K562 (cell line): ENCODE results near the gene NDUFAF5. TPM values are rescaled to one million over a fixed set of nuclear protein-coding genes. Genes with fewer than 3 reads are reported as not detected.

Source experiments
- ATAC-seq: fragments of 200-7000 bp; cut with Tn5 transposase; 3 replicates; pipeline ENCODE4 v1.9.1; 2020; ENCODE audit warnings: moderate library complexity
- BruUV-seq: library from RNA; stranded (reverse); fragments of 400-500 nt; replicated peaks from 2 replicates; lab custom pipeline; 2021; lab: Mats Ljungman, UMichigan
- CTCF ChIA-PET: fragments of 300-600 bp; formaldehyde crosslinking; extraction: SDS; loops from one replicate; lab custom pipeline; 2021; ENCODE audit warnings: low intra/inter-chr PET ratio; lab: Yijun Ruan, JAX
- POLR2A ChIA-PET: fragments of 300-600, 350-650 bp; sonication (Branson Sonifier 250); formaldehyde crosslinking; extraction: SDS; loops from one replicate; lab custom pipeline; 2021; ENCODE audit warnings: antibody characterized with exemption, inconsistent platforms; lab: Yijun Ruan, JAX
- DNase-seq, 4 experiments: peaks; one replicate each; pipeline versions ENCODE4 v3.0.0 to v3.0.0-alpha.2; 2011 to 2018; ENCODE audit warnings: low spot score in 3 of 4, mixed read lengths in 3 of 4; ENCODE audit errors: extremely low read depth in 1 of 4
- FAIRE-seq: peaks from 2 replicates; lab custom pipeline; 2011; peaks lifted over from hg19 to GRCh38; lab: Jason Lieb, UNC
- H2AFZ ChIP-seq: 2 replicates; pipeline ENCODE4 v1.6.0; 2011; ENCODE audit warnings: low read depth, low read length, control low read depth, inconsistent platforms
- H3K27ac ChIP-seq: fragments of 200-600 bp; 3 replicates; pipeline ENCODE4 v1.8.0; 2011; ENCODE audit warnings: low read depth, mild to moderate bottlenecking, control low read depth, inconsistent platforms, low read length, moderate library complexity, mixed read lengths; ENCODE audit errors: extremely low read depth
- H3K27me3 ChIP-seq, 2 experiments: fragments of 300-600 bp in 1 of 2; 2 replicates in 1 of 2; 3 replicates in 1 of 2; pipeline versions ENCODE4 v1.6.0 to v1.8.0; 2011; ENCODE audit warnings: inconsistent platforms in 2 of 2, low read length in 2 of 2, mild to moderate bottlenecking in 1 of 2, mixed read lengths in 1 of 2, moderate library complexity in 1 of 2; ENCODE audit not compliant: control insufficient read depth in 2 of 2, insufficient read depth in 2 of 2
- H3K36me3 ChIP-seq: fragments of 300-600 bp; 3 replicates; pipeline ENCODE4 v1.8.0; 2011; ENCODE audit warnings: mild to moderate bottlenecking, low read length, inconsistent platforms; ENCODE audit not compliant: control insufficient read depth, insufficient read depth
- H3K4me1 ChIP-seq, 2 experiments: fragments of 200-600 bp in 1 of 2; replicated peaks in 1 of 2; 2 replicates in 1 of 2; 3 replicates in 1 of 2; pipeline versions ENCODE4 v1.5.1 to v1.8.0; 2011; ENCODE audit warnings: inconsistent platforms in 2 of 2, low read length in 2 of 2, mild to moderate bottlenecking in 1 of 2, mixed read lengths in 1 of 2, moderate library complexity in 1 of 2; ENCODE audit not compliant: control insufficient read depth in 2 of 2, insufficient read depth in 2 of 2
- H3K4me2 ChIP-seq: 2 replicates; pipeline ENCODE4 v1.6.1; 2011; ENCODE audit warnings: low read length, control low read depth, inconsistent platforms, mixed read lengths; ENCODE audit not compliant: insufficient read depth
- H3K4me3 ChIP-seq: fragments of 200-600 bp; sonication (generic), shearing (Covaris generic); 2 replicates; pipeline ENCODE4 v1.5.1; 2016; ENCODE audit warnings: control low read depth, inconsistent platforms
- H3K79me2 ChIP-seq: fragments of 200-600 bp; 3 replicates; pipeline ENCODE4 v1.8.0; 2011; ENCODE audit warnings: low read length, inconsistent platforms; ENCODE audit not compliant: control insufficient read depth, insufficient read depth
- H3K9ac ChIP-seq, 2 experiments: 2 replicates each; pipeline versions ENCODE4 v1.6.0 to v1.6.1; 2011; ENCODE audit warnings: low read depth in 2 of 2, low read length in 2 of 2, control low read depth in 1 of 2, inconsistent platforms in 1 of 2, mild to moderate bottlenecking in 1 of 2, mixed read lengths in 1 of 2; ENCODE audit not compliant: insufficient read depth in 1 of 2
- H3K9me1 ChIP-seq: one replicate; pipeline ENCODE4 v1.6.0; 2011; ENCODE audit warnings: inconsistent platforms, mild to moderate bottlenecking, low read length, moderate library complexity; ENCODE audit not compliant: control insufficient read depth, insufficient read depth
- H3K9me3 ChIP-seq: replicated peaks from 2 replicates; pipeline ENCODE4 v1.5.1; 2011; ENCODE audit warnings: low read depth, low read length, inconsistent platforms; ENCODE audit not compliant: control insufficient read depth, insufficient read depth
- H4K20me1 ChIP-seq: replicated peaks from 2 replicates; pipeline ENCODE4 v1.6.1; 2011; ENCODE audit warnings: low read length, inconsistent platforms, mixed read lengths; ENCODE audit not compliant: control insufficient read depth, insufficient read depth
- ARID1B ChIP-seq: fragments of 450-650 bp; IDR thresholded peaks from 2 replicates; pipeline ENCODE4 v1.6.1; 2016; ENCODE audit warnings: antibody characterized with exemption, mild to moderate bottlenecking, inconsistent platforms
- BACH1 ChIP-seq: fragments of 200-800 bp; sonication (Bioruptor generic); IDR thresholded peaks from 2 replicates; pipeline ENCODE4 v1.6.1; 2016; ENCODE audit warnings: missing genetic modification characterization, missing compliant biosample characterization
- BDP1 ChIP-seq: IDR thresholded peaks from 3 replicates; pipeline ENCODE4 v1.6.1; 2011; ENCODE audit not compliant: insufficient read length, insufficient read depth
- CEBPG ChIP-seq, 3 experiments: fragments of 200-800 bp in 1 of 3; sonication (Bioruptor generic) in 1 of 3; sonication (generic) in 1 of 3; formaldehyde crosslinking in 1 of 3; IDR thresholded peaks in 2 of 3; conservative IDR thresholded peaks in 1 of 3; 2 replicates each; pipeline versions ENCODE4 v1.6.1 to v1.8.0; 2016 to 2022; ENCODE audit warnings: missing compliant biosample characterization in 2 of 3, missing genetic modification characterization in 2 of 3, mild to moderate bottlenecking in 1 of 3, missing genetic modification reagents in 1 of 3
- DDX20 ChIP-seq: fragments of 450-650 bp; IDR thresholded peaks from 2 replicates; pipeline ENCODE4 v1.6.1; 2016; ENCODE audit warnings: missing genetic modification characterization, low read depth, mild to moderate bottlenecking, missing compliant biosample characterization, moderate library complexity
- E2F3 ChIP-seq: fragments of 250-450 bp; sonication (Bioruptor Pico); IDR thresholded peaks from 2 replicates; pipeline ENCODE4 v1.4.0; 2020; ENCODE audit warnings: mild to moderate bottlenecking
- HNRNPUL1 ChIP-seq: fragments of 200-400 bp; formaldehyde crosslinking; IDR thresholded peaks from 2 replicates; pipeline ENCODE4 v1.6.1; 2017; ENCODE audit warnings: low read length
- MYBL2 ChIP-seq, 2 experiments: fragments of 450-650 bp in 1 of 2; sonication (generic) in 1 of 2; formaldehyde crosslinking in 1 of 2; IDR thresholded peaks; 2 replicates each; pipeline versions ENCODE4 v1.6.1 to v1.8.1; 2017 to 2022; ENCODE audit warnings: borderline replicate concordance in 1 of 2, inconsistent platforms in 1 of 2, low read depth in 1 of 2, mild to moderate bottlenecking in 1 of 2, missing genetic modification reagents in 1 of 2, moderate library complexity in 1 of 2
- NCOR1 ChIP-seq: fragments of 450-650 bp; IDR thresholded peaks from 2 replicates; pipeline ENCODE4 v1.6.1; 2016; ENCODE audit warnings: mild to moderate bottlenecking, moderate library complexity
- PHB2 ChIP-seq: fragments of 450-650 bp; IDR thresholded peaks from 2 replicates; pipeline ENCODE4 v1.6.1; 2017; ENCODE audit warnings: low read depth
- SAFB ChIP-seq: fragments of 200-400 bp; formaldehyde crosslinking; IDR thresholded peaks from 2 replicates; pipeline ENCODE4 v1.6.1; 2017; ENCODE audit warnings: low read depth, low read length, borderline replicate concordance
- SREBF1 ChIP-seq: fragments of 150-350 bp; IDR thresholded peaks from 2 replicates; pipeline ENCODE4 v1.6.1; 2014; ENCODE audit warnings: antibody characterized with exemption, low read depth, low read length, borderline replicate concordance
- ZKSCAN8 ChIP-seq: fragments of 200-800 bp; sonication (Bioruptor generic); IDR thresholded peaks from 2 replicates; pipeline ENCODE4 v1.6.1; 2016; ENCODE audit warnings: missing genetic modification characterization, missing compliant biosample characterization
- ZNF12 ChIP-seq: sonication (generic); formaldehyde crosslinking; IDR thresholded peaks from 2 replicates; pipeline ENCODE4 v1.4.0; 2020; ENCODE audit warnings: mild to moderate bottlenecking, missing genetic modification reagents
- ZNF133 ChIP-seq: fragments of 250-450 bp; sonication (Bioruptor Pico); IDR thresholded peaks from 2 replicates; pipeline ENCODE4 v1.4.0; 2020; ENCODE audit warnings: mild to moderate bottlenecking
- WGBS: fragments of 100-300 bp; shearing (Covaris generic); methylation state at CpG from one replicate; pipeline ENCODE4 v1.1.6; 2016; ENCODE audit warnings: low coverage, mixed read lengths; ENCODE audit not compliant: insufficient coverage; ENCODE audit errors: missing lambda C conversion rate; 5-methylcytosine and 5-hydroxymethylcytosine counted together
- in situ Hi-C: fragments of 300-500 bp; cut with MboI; formaldehyde crosslinking; loops from 4 replicates; pipeline ENCODE4 v1.15.0; 2018; ENCODE audit warnings: inconsistent platforms, mixed read lengths
- intact Hi-C: fragments of 100-400 bp; cut with micrococcal nuclease; formaldehyde crosslinking; loops from 2 replicates; pipeline ENCODE4 v1.14.2; 2022
- polyA plus RNA-seq, 8 experiments: library from polyadenylated mRNA; depleted of rRNA in 4 of 8; stranded (reverse) in 5 of 8; unstranded in 3 of 8; fragments of >200 nt; fragmentation: Nextera tagmentation in 2 of 8; fragmentation: Illumina TruSeq in 1 of 8; extraction: Ambion mirVana in 2 of 8; extraction: Trizol in 1 of 8; gene quantifications; 2 replicates each; pipeline versions ENCODE4 v1.2.1 to v1.2.3, GENCODE V29; 2011 to 2014; ENCODE audit warnings: inconsistent platforms in 1 of 8, missing spikeins in 1 of 8
- total RNA-seq, 7 experiments: library from RNA; depleted of rRNA in 6 of 7; stranded (reverse); fragments of >200 nt in 6 of 7; fragmentation: Illumina TruSeq in 2 of 7; extraction: Trizol in 2 of 7; gene quantifications; 2 replicates each; pipeline versions ENCODE4 v1.2.1 to v1.2.3, GENCODE V29; 2011 to 2021; ENCODE audit warnings: low replicate concordance in 1 of 7
- TF ChIP-seq, protein P1 (sequence below): sonication (generic); formaldehyde crosslinking; IDR thresholded peaks from 2 replicates; pipeline ENCODE4 v1.8.0; 2022; ENCODE audit warnings: mild to moderate bottlenecking, low read depth, missing genetic modification reagents
- TF ChIP-seq, protein P2 (sequence below): IDR thresholded peaks from 2 replicates; pipeline ENCODE4 v1.6.1; 2012; ENCODE audit warnings: low read depth, low read length, improper control_type of control experiment, borderline replicate concordance

Gene NDUFAF5
- total and polyA plus RNA-seq, 9 of the 15 experiments (the other 6 are each of a cell fraction or from before 2014, with no cell fraction given), result 17.2 to 33.1 (median 27.3) TPM

DNA sequence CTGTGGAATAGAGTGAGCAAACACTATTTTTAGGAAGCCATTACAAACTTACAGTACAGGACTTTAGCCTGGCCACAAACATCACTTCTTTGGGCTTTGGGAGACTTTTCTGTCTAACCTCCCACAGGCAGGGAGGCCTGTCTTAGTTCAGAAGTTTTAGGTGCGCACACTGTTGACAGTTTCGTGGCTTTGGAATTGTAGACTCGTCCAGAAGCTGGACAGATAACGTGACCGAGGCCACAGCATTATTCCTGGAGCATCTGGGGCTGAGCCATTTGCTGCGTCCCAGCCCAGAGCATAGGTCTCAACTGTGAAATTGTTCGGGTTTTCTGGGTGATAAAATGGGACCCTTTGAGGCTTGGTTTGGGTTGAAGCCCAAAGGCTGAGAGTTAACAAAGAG is 53.8 kb downstream of the NDUFAF5 start:
- intact Hi-C loops (no loop called here), in situ Hi-C loops (no loop called here)
- Histone ChIP-seq H3K9me3 (no peaks in the 10 kb centered on the region), H3K27ac (no peak overlapping the region), H3K4me1 (no peaks in the 10 kb centered on the region), H2AFZ (no peak overlapping the region), H3K27me3 (no peaks in the 10 kb centered on the region; a peak in 1 of 5 replicates), H3K9me1 (no peaks in the 10 kb centered on the region), H4K20me1 (no peaks in the 10 kb centered on the region), H3K4me3 (no peak overlapping the region), H3K36me3 (no peaks in the 10 kb centered on the region), H3K4me2 (no peak overlapping the region), H3K79me2 (no peaks in the 10 kb centered on the region), H3K9ac (no peak overlapping the region)
- POLR2A ChIA-PET, result no interaction called here
- ATAC-seq (no peak), FAIRE-seq (no peak), DNase-seq (no peak)
- BruUV-seq, result no TSS peak
- CTCF ChIA-PET, result no interaction called here
- WGBS, result 3% methylated on average over 7 of the region's 7 CpGs
- no peak for TF ChIP-seq HNRNPUL1
- no peak for TF ChIP-seq DDX20
- no peak for TF ChIP-seq NCOR1
- no peak for TF ChIP-seq PHB2
- no peak for TF ChIP-seq SREBF1
- TF ChIP-seq E2F3, result no peak
- no peak for TF ChIP-seq ZNF133 (CRISPR knock-in tag)
- TF ChIP-seq ARID1B, result no peak
- no peak for TF ChIP-seq MYBL2 (IDR thresholded peaks at IDR 0.05; ENCODE audit: low read depth)
- TF ChIP-seq MYBL2 (CRISPR knock-in tag; IDR thresholded peaks at IDR 0.05; ENCODE audit: borderline replicate concordance), result no peak
- TF ChIP-seq ZNF12 (CRISPR knock-in tag), result no peak
- TF ChIP-seq, protein P1, sequence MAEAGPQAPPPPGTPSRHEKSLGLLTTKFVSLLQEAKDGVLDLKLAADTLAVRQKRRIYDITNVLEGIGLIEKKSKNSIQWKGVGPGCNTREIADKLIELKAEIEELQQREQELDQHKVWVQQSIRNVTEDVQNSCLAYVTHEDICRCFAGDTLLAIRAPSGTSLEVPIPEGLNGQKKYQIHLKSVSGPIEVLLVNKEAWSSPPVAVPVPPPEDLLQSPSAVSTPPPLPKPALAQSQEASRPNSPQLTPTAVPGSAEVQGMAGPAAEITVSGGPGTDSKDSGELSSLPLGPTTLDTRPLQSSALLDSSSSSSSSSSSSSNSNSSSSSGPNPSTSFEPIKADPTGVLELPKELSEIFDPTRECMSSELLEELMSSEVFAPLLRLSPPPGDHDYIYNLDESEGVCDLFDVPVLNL (CRISPR knock-in tag), result no peak
- no peak for TF ChIP-seq CEBPG (CRISPR knock-in tag; IDR thresholded peaks at IDR 0.05)
- no peak for TF ChIP-seq CEBPG (tag; conservative IDR thresholded peaks at IDR 0.05 in 1 of 2, IDR thresholded peaks at IDR 0.05 in 1 of 2)
- no peak for TF ChIP-seq SAFB
- TF ChIP-seq, protein P2, sequence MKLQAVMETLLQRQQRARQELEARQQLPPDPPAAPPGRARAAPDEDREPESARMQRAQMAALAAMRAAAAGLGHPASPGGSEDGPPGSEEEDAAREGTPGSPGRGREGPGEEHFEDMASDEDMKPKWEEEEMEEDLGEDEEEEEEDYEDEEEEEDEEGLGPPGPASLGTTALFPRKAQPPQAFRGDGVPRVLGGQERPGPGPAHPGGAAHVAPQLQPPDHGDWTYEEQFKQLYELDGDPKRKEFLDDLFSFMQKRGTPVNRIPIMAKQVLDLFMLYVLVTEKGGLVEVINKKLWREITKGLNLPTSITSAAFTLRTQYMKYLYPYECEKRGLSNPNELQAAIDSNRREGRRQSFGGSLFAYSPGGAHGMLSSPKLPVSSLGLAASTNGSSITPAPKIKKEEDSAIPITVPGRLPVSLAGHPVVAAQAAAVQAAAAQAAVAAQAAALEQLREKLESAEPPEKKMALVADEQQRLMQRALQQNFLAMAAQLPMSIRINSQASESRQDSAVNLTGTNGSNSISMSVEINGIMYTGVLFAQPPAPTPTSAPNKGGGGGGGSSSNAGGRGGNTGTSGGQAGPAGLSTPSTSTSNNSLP, result no peak
- TF ChIP-seq BACH1 (tag), result no peak
- no peak for TF ChIP-seq ZKSCAN8 (CRISPR knock-in tag)
- TF ChIP-seq BDP1, result no peak
